ENCODE data around the gene TIMP2.
"Not testable (repeated sequence)": the region's sequence is repeated elsewhere in the genome, so short reads cannot be mapped to it uniquely, and the experiment has no call there.

Gene TIMP2

DNA sequence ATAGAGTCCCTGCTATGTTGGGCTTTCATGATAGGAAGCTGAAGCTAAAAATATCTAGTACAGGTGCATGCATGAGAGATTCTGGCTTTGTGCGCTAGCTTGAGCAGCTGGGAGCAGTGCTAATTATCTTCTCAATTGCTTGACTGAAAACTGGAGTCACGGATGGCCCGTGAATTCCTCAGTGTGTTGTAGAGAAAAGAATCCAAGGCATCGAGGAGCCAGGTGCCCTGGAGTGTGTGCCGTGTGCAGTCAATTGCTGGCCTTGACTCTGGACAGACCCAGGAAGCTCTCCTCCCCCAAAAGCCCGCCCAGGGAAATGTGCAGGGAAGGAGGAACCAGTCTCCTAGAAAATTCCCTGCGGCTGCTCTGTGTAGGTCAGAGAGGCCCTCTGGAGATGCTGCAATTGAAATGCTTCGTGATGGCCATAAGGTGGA, 40.3 kb upstream of the TIMP2 start:
- Histone ChIP-seq H3K4me1 (ENCODE audit: insufficient read depth, low read length) (no peaks in the 10 kb centered on the region), H3K27me3 (ENCODE audit: insufficient read depth, low read length) (no peaks in the 10 kb centered on the region)

DNA sequence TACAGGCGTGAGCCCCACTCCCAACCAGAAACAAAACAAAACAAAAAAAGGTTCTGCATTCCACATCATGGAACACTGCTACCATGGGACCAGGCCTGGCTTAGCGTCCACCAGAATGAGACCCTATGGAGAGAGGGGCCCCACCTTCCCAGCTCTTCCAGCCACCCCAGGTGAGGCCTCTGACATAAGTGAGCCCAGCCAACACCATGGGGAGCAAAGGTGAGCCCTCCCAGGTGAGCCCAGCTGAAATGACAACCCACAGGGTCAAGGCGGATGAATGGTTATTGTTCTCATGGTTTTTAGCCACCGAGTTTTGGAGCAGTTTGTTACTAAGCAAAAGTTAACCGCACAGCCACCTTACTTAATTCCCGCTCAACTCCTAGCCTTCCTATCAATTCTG, 38.2 kb upstream of the TIMP2 start:
- Histone ChIP-seq H3K4me3 (ENCODE audit: low read length) (no peak overlapping the region), H3K27me3 (ENCODE audit: insufficient read depth, low read length) (no peaks in the 10 kb centered on the region), H3K9me3 (ENCODE audit: insufficient read depth, low read depth, low read length) (no peaks in the 10 kb centered on the region), H3K4me1 (ENCODE audit: insufficient read depth, low read length) (no peaks in the 10 kb centered on the region), H3K9ac (ENCODE audit: low read depth, low read length) (no peak overlapping the region), H3K36me3 (ENCODE audit: insufficient read depth, low read depth, low read length) (no peaks in the 10 kb centered on the region), H3K27ac (ENCODE audit: low read length) (no peak overlapping the region)

More for the DNA sequence above, 40.3 kb upstream of the TIMP2 start:
- no peak overlapping the region for H3K27ac ChIP-seq (ENCODE audit: low read length)
- no peaks in the 10 kb centered on the region for H3K36me3 ChIP-seq (ENCODE audit: insufficient read depth, low read depth, low read length)
- no peak overlapping the region for H3K4me3 ChIP-seq (ENCODE audit: low read length)
- no peaks in the 10 kb centered on the region for H3K9me3 ChIP-seq (ENCODE audit: insufficient read depth, low read depth, low read length)
- no peak overlapping the region for H3K9ac ChIP-seq (ENCODE audit: low read depth, low read length)

DNA sequence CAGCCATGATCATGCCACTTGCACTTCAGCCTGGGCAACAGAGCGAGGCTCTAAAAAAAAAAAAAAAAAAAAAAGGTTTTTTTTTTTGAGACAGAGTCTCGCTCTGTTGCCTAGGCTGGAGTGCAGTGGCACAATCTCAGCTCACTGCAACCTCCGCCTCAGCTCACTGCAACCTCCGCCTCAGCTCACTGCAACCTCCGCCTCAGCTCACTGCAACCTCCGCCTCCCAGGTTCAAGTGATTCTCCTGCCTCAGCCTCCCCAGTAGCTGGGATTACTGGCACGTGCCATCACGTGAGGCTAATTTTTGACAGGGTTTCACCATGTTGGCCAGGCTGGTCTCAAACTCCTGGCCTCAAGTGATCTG, 37.8 kb upstream of the TIMP2 start:
- H3K27ac ChIP-seq (ENCODE audit: low read length); H3K4me1 ChIP-seq (ENCODE audit: insufficient read depth, low read length); H3K4me3 ChIP-seq (ENCODE audit: low read length); H3K9me3 ChIP-seq (ENCODE audit: insufficient read depth, low read depth, low read length); H3K9ac ChIP-seq (ENCODE audit: low read depth, low read length); H3K27me3 ChIP-seq (ENCODE audit: insufficient read depth, low read length); H3K36me3 ChIP-seq (ENCODE audit: insufficient read depth, low read depth, low read length): not testable (repeated sequence)

DNA sequence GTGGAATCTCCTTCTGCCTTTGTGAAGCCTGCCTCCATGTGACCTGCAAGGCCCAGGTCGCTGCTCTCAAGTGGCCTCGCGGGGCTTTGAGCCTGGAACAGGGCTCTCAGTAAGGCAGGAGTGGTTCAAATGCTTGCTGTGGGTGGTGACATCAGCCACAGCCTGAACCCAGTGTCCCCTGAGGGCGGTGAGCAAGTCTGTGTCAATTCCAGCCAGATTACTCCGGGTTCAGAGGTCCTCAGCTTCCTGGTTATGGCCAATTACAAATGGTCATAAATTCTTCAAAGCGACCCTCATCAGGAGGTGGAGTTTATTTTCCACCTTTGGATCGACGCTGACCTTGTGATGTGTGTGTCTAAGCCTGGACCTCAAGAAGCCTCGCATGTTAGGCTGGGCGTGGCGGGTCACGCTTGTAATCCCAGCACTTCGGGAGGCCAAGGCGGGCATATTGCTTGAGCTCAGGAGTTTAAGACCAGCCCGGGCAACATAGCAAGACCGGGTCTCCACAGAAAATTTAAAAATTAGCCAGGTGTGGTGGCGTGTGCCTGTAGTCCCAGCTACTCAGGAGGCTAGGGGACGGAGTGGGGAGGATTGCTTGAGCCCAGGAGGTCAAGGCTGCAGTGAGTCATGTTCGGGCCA, 37.3 kb upstream of the TIMP2 start:
- Histone ChIP-seq H3K27me3 (ENCODE audit: insufficient read depth, low read length) (no peaks in the 10 kb centered on the region), H3K9me3 (ENCODE audit: insufficient read depth, low read depth, low read length) (no peaks in the 10 kb centered on the region), H3K36me3 (ENCODE audit: insufficient read depth, low read depth, low read length) (no peaks in the 10 kb centered on the region), H3K4me1 (ENCODE audit: insufficient read depth, low read length) (no peaks in the 10 kb centered on the region), H3K4me3 (ENCODE audit: low read length) (no peak overlapping the region), H3K9ac (ENCODE audit: low read depth, low read length) (no peak overlapping the region), H3K27ac (ENCODE audit: low read length) (no peak overlapping the region)

DNA sequence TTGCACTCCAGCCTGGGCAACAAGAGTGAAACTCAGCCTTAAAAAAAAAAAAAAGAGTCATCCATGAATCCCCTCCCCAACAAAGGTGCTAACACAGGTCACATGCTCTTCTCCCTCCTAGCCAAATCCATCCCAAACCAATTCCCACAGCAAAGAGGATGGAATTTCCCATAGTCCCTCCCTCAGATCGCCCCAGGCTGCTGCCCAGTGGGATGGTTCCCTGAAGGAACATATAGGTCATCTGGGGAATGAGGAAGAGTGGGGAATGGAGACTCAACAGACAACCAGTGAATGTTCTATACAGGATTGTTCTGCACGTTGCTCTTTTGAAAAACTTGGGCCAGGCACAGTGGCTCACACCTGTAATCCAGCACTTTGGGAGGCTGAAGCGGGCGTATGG, 36.4 kb upstream of the TIMP2 start:
- Histone ChIP-seq H3K27me3 (ENCODE audit: insufficient read depth, low read length) (no peaks in the 10 kb centered on the region), H3K27ac (ENCODE audit: low read length) (no peak overlapping the region), H3K4me3 (ENCODE audit: low read length) (no peak overlapping the region), H3K36me3 (ENCODE audit: insufficient read depth, low read depth, low read length) (no peaks in the 10 kb centered on the region), H3K9me3 (ENCODE audit: insufficient read depth, low read depth, low read length) (no peaks in the 10 kb centered on the region), H3K4me1 (ENCODE audit: insufficient read depth, low read length) (no peaks in the 10 kb centered on the region), H3K9ac (ENCODE audit: low read depth, low read length) (no peak overlapping the region)

DNA sequence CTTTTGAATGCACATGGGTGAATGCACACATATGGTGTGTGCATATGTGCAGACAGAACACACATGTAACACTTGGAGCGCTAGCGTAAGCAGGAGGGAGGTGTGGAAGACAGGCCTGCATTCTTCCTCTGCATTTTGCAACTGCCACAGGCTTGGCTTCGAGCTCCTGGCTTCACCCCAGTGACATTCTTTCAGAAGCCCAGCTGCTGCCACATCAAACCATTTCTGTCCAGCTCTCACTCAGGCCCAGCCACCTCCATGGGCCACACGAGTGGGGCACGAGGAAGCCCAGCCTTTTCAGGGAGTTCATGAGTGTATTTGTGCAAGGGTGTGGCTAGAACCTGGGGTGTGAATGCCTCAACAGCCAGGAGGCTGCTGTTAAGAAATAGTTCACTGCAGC, 35.7 kb upstream of the TIMP2 start:
- H3K27me3 ChIP-seq (ENCODE audit: insufficient read depth, low read length): no peaks in the 10 kb centered on the region
- H3K36me3 ChIP-seq (ENCODE audit: insufficient read depth, low read depth, low read length): no peaks in the 10 kb centered on the region
- no peak overlapping the region for H3K9ac ChIP-seq (ENCODE audit: low read depth, low read length)
- H3K27ac ChIP-seq (ENCODE audit: low read length): no peak overlapping the region
- no peaks in the 10 kb centered on the region for H3K4me1 ChIP-seq (ENCODE audit: insufficient read depth, low read length)
- H3K4me3 ChIP-seq (ENCODE audit: low read length): no peak overlapping the region
- no peaks in the 10 kb centered on the region for H3K9me3 ChIP-seq (ENCODE audit: insufficient read depth, low read depth, low read length)

DNA sequence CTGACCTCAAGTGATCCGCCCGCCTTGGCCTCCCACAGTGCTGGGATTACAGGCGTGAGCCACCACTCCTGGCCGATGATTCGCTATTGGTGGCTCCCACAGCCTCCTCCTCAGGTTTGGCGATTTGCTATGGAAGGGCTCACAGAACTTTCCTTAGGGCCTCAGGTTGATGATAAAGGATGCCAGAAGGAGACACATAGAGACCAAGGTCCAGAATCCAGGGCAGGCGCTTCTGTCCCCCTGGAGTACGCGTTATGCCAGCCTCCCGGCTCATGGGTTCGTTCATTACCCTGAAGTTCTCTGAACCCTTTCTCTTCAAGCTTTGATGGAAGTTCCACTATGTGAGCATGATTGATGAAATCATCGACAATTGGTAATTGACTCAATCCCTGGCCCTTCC, 34.6 kb upstream of the TIMP2 start:
- no peaks in the 10 kb centered on the region for H3K4me1 ChIP-seq (ENCODE audit: insufficient read depth, low read length)
- no peaks in the 10 kb centered on the region for H3K27me3 ChIP-seq (ENCODE audit: insufficient read depth, low read length)
- no peaks in the 10 kb centered on the region for H3K36me3 ChIP-seq (ENCODE audit: insufficient read depth, low read depth, low read length)
- H3K27ac ChIP-seq (ENCODE audit: low read length): no peak overlapping the region
- no peaks in the 10 kb centered on the region for H3K9me3 ChIP-seq (ENCODE audit: insufficient read depth, low read depth, low read length)
- H3K9ac ChIP-seq (ENCODE audit: low read depth, low read length): no peak overlapping the region
- no peak overlapping the region for H3K4me3 ChIP-seq (ENCODE audit: low read length)

DNA sequence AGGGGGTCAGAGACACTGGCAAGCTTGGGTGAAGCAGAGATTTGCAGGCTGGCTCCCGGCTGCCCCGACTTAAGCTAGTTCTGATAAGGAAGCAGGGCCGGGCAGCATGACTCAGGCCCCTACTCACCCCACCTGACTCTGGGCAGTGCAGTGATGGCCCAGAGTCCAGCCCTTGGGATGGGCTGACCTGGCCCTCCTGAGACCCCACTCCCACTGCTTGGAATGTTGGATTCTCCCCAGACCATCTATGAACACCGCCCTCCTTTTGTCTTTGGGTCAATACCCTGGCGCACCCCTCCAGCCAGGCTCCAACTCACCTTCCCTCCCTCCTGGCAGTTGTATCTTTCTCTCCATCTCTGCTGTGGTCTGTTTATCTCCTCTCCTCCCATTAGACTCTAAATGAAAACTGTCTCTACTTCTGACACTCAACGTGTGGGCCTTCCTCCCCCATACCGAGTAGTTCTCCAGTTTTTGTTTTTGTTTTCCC, 33.5 kb upstream of the TIMP2 start:
- Histone ChIP-seq H3K4me3 (ENCODE audit: low read length) (no peak overlapping the region), H3K36me3 (ENCODE audit: insufficient read depth, low read depth, low read length) (no peaks in the 10 kb centered on the region), H3K27me3 (ENCODE audit: insufficient read depth, low read length) (no peaks in the 10 kb centered on the region), H3K9me3 (ENCODE audit: insufficient read depth, low read depth, low read length) (no peaks in the 10 kb centered on the region), H3K27ac (ENCODE audit: low read length) (no peak overlapping the region), H3K4me1 (ENCODE audit: insufficient read depth, low read length) (no peaks in the 10 kb centered on the region), H3K9ac (ENCODE audit: low read depth, low read length) (no peak overlapping the region)

DNA sequence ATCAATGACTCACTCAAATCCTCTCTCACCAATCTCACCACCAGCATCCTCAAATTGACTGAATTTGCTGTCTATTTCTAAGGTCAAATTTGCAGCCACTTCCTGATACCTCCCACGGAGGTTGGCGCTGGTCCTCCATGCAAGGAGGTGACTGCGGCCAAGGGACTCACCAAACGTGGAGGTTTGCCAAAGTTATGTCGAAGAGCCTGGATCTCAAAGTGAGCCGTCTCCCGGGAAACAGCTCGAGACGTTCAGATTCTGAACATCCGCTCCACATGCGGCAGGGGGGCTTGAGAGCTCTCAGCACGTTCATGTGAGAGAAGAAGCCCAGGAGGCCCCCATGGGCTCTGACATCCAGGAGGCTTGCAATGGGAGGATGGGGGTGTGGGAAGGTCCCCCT, 31.9 kb upstream of the TIMP2 start:
- Histone ChIP-seq H3K9ac (ENCODE audit: low read depth, low read length) (no peak overlapping the region), H3K27ac (ENCODE audit: low read length) (no peak overlapping the region), H3K4me1 (ENCODE audit: insufficient read depth, low read length) (no peaks in the 10 kb centered on the region), H3K36me3 (ENCODE audit: insufficient read depth, low read depth, low read length) (no peaks in the 10 kb centered on the region), H3K27me3 (ENCODE audit: insufficient read depth, low read length) (no peaks in the 10 kb centered on the region), H3K9me3 (ENCODE audit: insufficient read depth, low read depth, low read length) (no peaks in the 10 kb centered on the region), H3K4me3 (ENCODE audit: low read length) (no peak overlapping the region)

DNA sequence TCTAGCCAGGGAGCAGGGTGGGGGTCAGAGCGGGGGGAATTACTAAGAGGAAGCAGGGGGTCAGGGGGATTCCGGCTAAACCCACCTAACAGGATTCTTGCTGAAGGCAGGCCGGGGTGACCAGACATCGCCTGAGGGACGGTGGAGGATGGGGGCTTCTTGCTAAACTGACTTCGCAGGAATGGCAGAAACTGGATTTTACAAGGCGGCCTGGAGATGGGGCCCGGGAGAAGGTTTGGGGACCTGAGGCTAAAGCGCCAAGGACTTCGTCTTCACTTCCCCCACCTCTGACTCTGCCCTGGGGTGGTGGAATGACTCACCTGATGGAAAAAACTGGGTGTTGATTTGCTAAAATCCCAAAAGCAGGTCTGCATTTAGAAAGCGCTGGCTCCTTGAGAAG, 31.1 kb upstream of the TIMP2 start:
- Histone ChIP-seq H3K9me3 (ENCODE audit: insufficient read depth, low read depth, low read length) (0 out of 2 replicates have a peak, but pooled peaks cover 3% of the 10 kb centered on the region), H3K4me1 (ENCODE audit: insufficient read depth, low read length) (no peaks in the 10 kb centered on the region)

DNA sequence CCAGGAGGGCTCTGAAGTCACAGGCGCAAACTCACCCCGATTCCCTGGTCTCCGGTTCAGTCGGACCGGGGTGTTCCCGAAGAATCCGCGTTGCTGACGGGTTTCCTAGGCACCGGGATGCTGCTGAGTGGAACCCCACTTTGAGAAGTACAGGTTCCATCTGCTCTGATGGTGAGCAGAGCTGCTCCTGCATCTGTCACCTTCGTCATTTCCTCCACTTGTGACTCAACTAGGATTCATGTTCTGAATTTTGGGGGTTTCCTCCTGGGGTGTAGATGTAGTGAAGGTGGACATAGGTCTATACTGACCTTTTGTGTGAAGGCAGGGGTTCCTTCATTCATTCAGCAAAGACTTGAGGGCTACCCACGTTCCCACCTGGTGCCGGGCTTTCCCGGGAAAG, 29.5 kb upstream of the TIMP2 start:
- H3K4me3 ChIP-seq (ENCODE audit: low read length): no peak overlapping the region
- H3K9ac ChIP-seq (ENCODE audit: low read depth, low read length): no peak overlapping the region
- H3K4me1 ChIP-seq (ENCODE audit: insufficient read depth, low read length): no peaks in the 10 kb centered on the region
- H3K9me3 ChIP-seq (ENCODE audit: insufficient read depth, low read depth, low read length): peaks cover 14% of the 10 kb centered on the region; the same call in 1 of the 2 replicates
- no peak overlapping the region for H3K27ac ChIP-seq (ENCODE audit: low read length)
- H3K36me3 ChIP-seq (ENCODE audit: insufficient read depth, low read depth, low read length): no peaks in the 10 kb centered on the region
- H3K27me3 ChIP-seq (ENCODE audit: insufficient read depth, low read length): no peaks in the 10 kb centered on the region

More for the DNA sequence above, 31.1 kb upstream of the TIMP2 start:
- Histone ChIP-seq H3K36me3 (ENCODE audit: insufficient read depth, low read depth, low read length) (no peaks in the 10 kb centered on the region), H3K27me3 (ENCODE audit: insufficient read depth, low read length) (no peaks in the 10 kb centered on the region), H3K27ac (ENCODE audit: low read length) (no peak overlapping the region), H3K9ac (ENCODE audit: low read depth, low read length) (no peak overlapping the region), H3K4me3 (ENCODE audit: low read length) (no peak overlapping the region)

DNA sequence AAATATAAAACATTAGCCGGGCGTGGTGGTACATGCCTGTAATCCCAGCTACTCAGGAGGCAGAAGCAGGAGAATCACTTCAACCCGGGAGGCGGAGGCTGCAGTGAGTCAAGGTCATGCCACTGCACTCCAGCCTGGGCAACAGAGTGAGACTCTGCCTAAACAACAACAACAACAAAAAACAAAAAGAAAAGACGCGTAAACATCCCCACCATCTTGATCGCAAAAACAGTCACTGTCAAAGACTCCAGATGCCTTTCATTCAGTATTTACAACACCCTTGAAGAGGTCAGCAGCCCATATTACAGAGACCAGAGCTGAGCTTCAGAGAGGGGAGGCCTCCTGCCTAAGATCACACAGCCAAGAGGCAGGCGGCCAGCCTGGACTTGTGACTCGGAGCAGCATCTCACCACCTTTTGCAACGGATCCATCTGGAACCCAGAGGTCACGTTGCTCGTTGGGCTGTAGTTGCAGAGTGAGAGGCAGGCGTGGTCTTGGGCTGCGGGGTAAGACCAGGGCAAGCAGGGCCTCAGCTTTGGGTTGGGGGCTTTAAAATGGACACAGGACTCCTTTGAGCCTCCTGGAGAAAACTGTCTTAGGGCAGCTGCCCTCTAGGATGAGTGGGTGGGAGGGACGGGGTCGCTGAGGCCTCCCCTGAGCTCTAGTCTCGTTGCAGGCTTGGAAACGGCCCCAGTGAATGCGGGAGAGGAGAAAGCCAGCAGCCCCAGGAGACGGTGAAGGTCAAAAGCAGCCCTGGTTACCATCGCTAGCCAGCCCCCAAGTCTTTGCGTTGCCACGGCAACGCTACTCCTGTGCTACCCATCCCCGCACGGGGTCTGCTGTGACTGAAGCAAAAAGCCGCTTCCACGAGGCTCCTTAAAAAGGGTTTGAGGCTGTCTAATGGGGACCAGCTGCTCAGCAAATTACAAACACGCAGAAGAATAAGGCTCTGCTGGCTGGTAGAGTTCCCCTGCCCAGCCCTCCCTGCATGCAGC, 28.5 kb upstream of the TIMP2 start:
- H3K4me1 ChIP-seq (ENCODE audit: insufficient read depth, low read length): no peaks in the 10 kb centered on the region
- H3K9me3 ChIP-seq (ENCODE audit: insufficient read depth, low read depth, low read length): peaks cover 14% of the 10 kb centered on the region; the same call in 1 of the 2 replicates
- H3K36me3 ChIP-seq (ENCODE audit: insufficient read depth, low read depth, low read length): no peaks in the 10 kb centered on the region
- no peak overlapping the region for H3K9ac ChIP-seq (ENCODE audit: low read depth, low read length)
- no peak overlapping the region for H3K27ac ChIP-seq (ENCODE audit: low read length)
- H3K4me3 ChIP-seq (ENCODE audit: low read length): no peak overlapping the region
- no peaks in the 10 kb centered on the region for H3K27me3 ChIP-seq (ENCODE audit: insufficient read depth, low read length)
